NOMO-1 (cell line): ENCODE results near the gene LDLRAD4.

Experiments used
- DNase-seq, 2 experiments: peaks; one replicate each; lab custom pipeline; 2025; ENCODE audit not compliant: unreplicated experiment in 2 of 2; lab: John Stamatoyannopoulos, UW

The LDLRAD4 gene

DNA sequence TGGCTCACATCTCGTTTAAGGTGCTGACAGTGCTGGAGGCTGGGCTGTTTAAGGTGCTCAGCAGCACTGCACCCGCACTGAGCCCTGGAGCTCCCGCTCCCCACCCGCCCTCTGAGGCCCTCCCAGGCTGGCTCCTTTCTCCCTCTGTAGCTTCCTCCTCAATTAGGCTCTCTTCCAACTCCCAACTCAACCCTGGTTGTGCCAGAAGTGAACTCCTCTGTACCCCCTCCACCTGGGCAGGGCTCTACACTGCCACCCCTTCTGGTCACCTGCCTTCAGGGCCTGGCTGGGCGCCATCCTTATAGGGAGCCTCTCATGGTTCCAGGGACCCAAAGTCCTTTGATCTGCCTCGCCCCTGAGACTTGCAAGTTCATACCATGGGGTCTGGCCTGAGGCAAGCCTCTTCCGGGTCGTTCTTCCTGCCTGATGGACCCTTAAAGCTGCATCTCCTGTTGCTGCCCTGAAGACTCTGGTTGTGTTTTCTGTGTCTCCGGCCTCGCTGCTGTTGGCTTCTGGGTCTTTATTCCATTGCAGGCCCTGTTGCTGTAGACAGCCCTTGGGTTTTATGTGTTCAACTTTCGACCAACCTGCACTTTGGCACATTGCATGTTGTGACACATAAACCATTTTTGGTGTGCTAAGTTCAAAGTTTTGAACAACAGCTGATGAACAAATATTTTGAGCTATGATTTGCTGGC is 199.6 kb downstream of the LDLRAD4 start:
- DNase-seq, result no peak

DNA sequence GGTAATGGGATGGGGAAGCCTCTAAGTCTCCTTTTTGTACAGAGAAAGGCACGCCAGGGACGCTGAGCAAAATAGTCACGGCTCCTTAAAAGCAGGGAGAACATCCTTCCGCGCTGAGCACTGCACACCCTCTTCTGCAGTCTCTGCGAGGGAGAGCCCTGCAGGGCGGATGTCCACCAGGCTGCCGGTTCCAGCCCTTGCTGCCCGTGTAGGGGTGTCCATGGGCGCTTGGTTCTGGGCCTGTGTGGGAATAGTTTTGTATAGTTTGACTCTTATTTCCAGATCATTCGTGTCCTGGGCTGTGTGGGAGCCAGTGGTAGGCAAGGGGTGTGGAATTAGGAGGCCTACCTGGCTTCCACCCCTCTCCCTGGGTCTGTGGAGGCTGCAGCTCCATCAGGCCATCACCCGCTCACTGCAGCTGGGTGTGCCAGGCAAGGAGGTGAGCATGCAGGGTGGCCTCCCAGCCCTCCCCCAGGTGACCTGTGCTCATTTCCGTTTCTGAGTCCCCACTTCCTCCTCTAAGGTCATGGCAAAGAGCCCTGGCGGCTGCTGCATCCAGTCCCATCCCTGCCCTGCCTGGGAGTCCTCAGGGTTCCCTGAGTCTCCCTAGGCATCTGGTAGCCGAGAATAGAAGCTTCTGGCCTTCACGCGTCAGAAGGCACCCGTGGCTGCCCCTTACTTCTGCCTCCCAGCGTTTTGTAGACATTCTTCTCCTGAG is 202.6 kb downstream of the LDLRAD4 start:
- no peak for DNase-seq

DNA sequence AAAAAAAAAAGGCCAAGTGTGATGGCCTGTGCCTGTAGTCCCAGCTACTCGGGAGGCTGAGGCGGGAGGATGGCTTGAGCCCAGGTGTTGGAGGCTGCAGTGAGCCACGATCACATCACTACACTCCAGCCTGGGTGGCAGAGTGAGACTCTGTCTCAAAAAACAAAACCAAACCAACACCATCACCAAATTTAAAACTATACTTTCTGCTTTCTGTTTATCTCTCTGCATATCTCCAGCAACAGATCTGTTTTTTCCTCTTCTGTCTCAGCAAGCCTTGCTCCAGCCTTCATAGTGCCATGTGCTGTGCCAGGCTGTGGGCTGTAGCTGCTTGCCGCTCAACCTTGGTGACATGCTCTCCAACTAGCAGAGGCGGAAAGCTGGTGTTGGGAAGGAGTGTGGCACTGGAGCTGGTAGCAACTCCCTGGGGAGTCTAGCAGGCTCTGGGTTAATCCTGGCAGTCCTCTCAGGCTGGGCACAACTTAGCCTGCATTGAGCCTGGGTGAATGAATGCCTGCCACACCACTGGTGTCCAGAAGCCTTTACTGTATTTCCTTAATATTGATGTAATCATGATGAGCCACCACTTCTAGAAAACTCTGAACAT is 204.1 kb downstream of the LDLRAD4 start:
- no peak for DNase-seq

DNA sequence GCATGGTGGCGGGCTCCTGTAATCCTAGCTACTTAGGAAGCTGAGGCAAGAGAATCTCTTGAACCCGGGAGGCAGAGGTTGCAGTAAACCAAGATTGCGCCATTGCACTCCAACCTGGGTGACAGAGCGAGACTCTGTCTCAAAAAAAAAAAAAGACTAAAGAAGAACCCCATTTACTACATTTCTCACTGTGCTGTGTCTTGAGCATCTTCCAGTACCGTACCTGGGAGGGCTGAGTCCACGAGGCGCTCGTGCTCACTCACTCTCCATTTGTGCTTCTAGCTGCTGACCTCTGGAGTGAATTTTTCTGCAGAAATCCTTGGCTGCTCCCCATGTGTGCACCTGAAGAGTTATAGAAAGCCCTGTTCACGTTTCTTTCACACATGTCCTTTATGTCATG is 204.8 kb downstream of the LDLRAD4 start:
- DNase-seq, result no peak

DNA sequence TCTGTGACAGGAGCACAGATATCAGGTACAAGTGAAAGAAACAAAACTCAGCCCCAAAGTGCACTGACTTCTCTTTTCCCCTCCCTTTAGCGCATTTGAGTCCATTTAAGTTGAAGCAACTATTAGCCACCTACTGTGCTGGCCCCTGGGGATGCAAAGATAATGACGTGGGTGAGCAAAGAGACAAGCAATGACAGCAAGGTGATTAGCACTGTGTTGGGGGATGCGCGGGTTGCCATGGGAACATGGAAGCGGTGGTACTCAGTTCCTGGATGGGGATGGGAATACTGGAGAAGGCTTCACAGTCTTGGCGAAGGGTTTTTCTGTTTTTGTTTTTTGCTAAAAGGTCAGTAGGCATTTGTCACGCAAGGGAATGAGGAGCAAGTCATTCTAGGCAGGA is 205.8 kb downstream of the LDLRAD4 start:
- DNase-seq, result no peak

DNA sequence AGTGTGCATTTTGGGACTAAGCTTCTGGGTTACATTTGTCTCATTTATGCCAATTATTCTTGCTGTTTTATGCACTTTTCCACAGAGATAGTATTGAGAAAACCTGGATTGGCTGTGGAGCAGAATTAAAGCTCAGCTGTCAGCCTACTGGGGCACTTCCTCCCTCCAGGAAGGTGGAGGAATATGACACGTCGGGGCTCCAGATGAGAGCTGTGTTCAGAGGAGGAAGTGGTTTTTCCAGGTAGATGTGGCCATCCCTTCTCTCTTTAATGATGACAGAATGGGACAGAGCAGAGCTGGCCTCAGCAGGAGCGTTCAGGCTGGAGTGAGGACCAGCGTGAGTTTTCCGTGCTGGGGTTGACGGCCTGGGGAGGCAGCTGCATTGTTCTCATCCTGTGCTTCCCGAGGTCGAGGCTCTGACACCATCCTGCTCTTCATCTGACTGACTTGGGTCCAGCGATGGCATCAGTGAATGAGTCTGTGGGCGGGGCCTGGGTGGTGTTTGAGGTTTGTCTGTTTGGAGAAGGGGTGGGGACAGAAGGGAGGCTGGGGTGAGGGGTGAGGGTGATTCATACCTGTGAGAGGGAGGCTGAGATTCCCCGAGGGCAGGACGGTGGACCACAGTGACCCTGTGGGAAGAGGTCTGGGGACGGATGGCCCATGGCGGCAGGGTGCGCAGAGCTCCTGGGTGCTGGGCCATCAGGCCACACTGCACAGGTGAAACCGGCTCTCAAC is 207.0 kb downstream of the LDLRAD4 start:
- no peak for DNase-seq

DNA sequence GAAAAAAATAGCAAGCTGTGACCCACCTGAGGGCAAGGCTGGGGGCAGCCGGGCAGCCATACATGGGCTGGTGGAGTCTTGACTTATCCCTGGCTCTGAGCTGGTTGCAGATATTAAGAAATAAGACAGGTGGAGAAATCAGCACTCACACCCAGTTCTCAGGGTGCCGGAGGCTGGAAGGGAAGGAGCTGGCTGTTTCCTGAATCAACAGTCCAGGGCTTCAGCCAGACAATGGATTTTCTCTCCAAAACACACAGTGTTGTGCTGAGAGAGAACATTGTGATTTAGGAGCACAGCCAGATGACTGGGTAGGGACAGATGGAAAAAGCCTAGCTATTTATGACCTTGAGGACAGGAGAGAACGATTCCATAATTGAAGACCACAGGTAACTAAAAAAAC is 208.8 kb downstream of the LDLRAD4 start:
- DNase-seq, result no peak

DNA sequence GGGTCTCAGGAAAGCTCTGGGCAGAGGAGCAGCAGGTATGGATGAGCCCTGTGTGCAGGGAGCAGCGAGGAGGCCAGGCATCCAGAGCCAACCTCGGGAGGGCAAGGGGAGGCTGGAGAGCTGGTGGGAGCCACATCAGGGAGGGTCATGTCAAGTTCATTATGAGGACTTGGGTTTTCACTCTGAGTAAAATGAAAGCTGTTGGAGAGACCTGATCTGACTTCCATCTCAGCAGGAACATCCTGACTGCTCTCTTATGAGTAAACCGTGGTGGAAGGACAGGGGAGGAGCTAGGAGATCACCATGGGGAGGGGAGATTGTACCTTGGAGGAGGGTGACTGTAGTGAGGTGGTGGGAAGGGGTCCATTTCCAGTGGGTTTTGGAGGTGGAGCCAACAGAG is 209.8 kb downstream of the LDLRAD4 start:
- no peak for DNase-seq

DNA sequence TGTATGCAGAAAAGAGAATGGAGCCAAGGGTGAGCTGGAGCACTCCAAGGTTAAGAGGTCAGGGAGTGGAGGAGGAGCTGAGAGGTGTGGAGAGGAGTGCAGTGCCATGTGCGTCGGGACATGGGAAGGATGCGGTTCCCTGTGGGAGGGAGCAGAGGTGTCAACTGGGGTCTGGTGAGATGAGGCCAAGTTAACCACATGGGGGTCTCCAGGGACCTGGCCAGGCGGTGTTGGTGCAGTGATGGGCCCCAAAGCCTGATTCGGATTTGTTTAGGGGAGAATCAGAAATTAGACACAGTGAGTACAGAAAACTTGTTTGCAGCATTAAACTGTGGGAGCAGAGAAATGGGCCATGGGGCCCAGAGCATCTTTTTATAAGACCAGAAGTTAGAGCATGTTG is 210.5 kb downstream of the LDLRAD4 start:
- no peak for DNase-seq

DNA sequence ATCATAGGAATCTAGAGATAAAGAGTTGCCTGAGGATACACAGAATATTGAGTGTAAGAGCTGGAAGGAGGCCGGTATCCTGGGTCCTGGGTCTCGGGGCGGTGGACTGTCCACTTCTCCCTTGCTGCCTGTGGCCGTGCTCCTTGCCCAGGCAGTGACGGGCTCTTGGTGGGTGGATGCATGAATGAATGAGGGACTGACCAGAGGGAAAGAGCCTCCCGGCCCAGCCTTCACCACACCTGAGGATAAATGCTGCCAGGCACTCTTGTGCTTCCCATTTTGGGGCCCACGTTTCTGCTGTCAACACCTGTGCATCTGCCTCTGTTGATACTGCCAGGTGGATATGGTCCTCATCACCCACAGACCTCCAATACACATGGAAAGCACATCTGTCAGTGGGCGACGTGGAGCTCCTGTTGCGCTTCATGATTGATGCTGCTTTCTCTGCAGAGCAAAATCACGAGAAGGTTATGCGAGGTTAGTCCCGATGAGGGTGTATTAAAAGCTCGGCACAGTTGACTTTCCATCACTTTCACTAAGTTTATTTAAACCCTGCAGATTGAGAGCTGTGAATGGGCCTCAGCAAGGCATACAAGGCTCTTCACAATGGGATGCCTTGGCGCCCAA is 211.4 kb downstream of the LDLRAD4 start:
- no peak for DNase-seq

DNA sequence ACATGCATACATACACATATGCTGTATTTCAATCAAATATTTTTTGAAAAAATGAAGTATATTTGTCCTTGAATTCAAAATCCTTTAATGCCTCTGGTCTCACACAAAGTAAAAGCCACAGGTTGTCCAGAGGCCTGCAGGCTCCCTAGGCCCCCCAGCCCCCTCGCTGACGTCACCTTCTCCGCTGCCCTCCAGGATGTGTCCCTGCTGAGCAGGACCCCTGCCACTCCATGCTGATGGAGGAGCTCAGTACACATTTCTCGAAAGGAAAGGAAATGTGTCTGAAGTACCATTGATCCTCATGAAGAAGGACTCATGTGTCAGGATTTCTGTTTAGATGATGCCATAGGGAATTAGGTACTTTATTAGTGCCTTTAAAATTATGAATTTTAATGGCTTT is 212.1 kb downstream of the LDLRAD4 start:
- DNase-seq, result no peak

DNA sequence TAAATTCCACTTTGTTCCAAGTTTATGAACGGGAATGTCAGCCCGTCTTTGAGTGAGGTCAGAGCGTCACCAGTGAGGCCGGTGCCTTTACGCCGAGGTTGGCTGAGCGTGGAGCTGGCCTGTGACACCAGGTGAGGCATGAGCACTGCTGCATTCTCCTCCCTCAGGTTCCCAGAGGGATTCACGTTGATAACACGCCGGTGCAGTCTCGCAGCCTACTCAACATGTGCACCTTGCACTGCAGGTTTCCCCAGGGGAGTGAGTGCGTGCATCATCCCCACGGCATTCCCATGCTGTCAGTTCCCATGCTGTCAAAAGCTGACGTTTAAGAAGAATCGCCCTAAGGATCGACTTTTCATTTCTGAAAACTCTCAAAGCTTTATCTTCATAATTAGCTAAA is 213.3 kb downstream of the LDLRAD4 start:
- no peak for DNase-seq

DNA sequence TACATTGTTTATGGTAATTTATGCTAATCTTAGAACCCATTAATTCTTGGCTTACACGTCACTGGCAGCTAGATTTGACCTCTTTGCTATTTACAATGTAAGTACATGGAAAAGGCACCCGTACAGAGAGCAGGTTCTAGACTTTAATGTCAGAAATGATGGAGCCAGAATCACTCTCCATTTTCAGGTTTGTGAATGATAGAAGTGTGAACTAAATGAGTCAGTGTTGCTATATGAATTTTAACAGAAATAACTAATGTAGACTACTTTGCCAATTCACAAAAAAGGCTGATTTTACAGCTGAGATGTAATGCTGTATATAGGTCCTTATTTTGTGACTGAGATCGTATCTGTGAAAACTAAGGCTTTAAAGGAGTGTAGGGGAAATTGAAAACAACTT is 214.6 kb downstream of the LDLRAD4 start:
- DNase-seq, result no peak

DNA sequence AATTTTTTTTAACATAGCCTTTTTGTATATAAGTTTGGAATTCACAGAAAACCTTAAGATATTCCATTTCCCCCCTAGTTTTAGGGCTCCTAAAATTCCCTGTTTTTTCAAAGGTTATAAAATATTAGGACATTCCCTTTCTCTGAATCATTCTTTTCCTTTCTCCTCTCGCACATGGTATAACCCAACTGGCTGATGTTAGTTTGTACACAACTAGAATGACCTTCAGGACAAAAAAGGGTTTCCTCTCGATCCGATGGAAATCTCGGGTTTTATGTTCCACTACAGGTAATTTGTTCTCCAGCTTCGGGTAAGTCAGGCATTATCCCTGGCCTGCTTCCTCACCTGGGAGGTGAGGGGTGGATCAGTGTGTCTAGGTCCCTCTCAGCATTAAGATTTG is 215.1 kb downstream of the LDLRAD4 start:
- DNase-seq, result no peak

DNA sequence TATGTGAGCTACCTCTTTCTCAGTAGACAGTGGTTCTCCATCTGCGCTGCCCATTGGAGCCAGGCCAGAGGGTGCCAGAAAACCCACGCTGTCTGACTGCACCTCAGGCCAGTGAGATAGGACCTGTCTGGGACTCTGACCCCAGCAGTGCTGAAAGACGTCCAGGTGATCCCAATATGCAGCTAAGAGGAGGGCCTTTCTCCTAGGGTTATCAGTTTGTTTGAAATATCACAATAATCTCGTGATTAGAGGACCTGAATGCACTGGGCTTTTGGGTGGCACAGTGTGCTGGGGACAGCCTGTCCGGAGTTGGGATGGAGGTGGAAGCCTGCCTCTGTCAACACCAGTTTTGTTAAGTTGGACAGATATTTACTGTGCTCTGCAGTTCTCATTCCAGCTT is 216.3 kb downstream of the LDLRAD4 start:
- DNase-seq, result no peak

DNA sequence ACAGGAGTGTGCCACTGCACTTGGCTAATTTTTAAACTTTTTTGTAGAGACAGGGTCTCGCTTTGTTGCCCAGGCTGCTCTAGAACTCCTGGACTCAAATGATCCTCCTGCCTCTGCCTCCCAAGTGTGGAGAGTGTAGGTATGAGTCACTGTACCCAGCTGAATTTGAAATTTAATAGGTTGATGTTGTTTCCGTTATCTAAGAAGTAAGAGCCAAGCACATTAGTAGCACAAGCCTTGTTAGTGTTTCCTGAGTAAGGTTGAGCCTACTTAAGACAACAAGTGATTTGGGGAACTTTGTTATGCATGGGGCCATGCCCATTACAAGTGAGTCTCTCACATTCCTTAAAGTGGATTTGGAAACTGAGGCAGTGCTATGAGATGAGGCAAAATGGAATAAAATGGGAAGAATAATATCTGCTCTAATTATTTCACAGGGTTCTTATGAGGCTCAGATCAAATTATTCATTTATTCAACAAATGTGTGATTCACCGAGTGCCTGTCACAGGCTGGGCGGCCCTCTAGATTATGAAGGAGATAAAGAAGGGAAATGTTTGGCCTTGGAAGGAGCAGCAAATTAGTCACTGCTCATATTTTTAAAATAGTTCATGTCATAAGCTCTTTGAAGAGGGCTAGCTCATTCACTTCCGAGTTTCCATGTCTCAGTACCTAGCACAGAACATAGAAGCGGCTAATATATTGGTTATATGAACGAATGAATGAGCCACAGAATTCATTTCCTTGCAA is 217.2 kb downstream of the LDLRAD4 start:
- DNase-seq, result no peak

DNA sequence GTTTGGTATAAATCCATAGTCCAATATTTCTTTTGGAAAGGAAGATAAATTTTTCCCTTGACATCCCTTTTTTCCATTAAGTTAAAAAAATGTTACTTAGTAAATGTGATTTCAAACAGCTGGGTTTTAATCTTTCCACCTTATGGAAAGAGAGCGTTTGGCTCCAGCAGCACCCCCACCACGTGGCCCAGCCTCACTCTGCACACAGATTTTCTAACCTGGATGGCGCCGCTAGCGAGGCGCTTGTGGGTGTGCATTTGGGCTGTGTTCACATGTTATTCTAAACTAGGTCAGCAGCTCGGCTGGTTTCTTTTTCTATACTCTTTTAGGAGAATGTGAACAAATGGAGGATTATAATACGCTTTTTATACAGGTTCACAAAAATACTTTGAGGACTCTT is 218.0 kb downstream of the LDLRAD4 start:
- no peak for DNase-seq

DNA sequence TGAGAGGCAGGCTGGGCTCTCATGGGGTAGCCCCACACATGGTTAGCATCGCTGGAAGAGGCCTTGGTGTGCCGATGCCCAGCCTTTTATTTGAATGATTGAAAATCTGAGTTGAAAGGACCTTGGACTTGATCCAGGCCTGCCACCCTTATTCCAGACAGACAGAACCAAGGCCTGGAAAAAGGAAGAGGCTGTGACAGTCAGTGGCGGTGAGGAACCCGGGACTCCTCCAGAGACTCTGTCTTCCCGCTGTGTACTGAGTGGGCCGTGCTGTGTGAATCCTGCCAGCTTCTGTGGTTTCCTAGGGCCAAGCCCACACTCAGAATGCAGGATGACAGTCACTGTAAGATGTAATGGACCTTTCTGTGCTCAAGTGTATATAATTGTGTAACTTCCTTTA is 218.5 kb downstream of the LDLRAD4 start:
- peak in 1 of 2 experiments; percentile 11 for DNase-seq

DNA sequence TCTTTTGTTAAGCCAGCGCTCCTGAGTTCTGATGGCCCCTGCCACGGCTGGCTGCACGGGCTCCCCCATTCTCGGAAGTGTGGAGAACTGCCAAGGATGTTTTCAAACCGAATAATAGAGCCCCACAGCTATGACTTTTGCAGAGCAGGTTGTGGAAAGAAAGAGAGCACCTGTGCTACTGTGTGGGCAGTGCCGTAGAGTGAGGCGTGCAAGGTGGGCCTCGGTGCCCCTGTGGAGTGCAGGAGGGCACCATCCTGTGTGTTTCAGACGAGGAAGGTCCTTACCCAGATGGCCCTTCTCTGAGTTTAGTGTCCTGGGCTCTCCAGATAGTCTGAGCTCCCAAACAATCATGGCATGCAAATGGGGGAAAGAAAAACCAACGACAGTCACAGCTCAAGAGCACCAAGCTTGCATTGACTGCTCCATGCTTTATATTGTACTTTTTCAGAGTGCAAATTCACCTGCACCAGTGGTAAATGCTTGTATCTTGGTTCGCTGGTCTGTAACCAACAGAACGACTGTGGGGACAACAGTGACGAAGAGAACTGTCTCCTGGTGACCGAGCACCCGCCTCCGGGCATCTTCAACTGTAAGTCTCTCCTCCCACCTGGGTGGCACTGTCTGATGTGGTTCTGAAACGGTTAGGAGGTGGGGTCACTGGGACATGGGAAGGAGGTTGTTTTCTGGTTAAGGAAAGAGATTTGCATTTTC is 219.4 kb downstream of the LDLRAD4 start:
- no peak for DNase-seq
